ENCODE measurements around the gene PRIM2.
"Not testable (repeated sequence)": the region's sequence is repeated elsewhere in the genome, so short reads cannot be mapped to it uniquely, and the experiment has no call there.

PRIM2 gene

GRCh38 chr6:57288136-57288535 is 29.3 kb upstream of the PRIM2 start:
- not testable (repeated sequence) for H3K4me3 ChIP-seq (ENCODE audit: insufficient read depth, low read depth, low read length, poor library complexity, severe bottlenecking); DNase-seq; H3K9me3 ChIP-seq (ENCODE audit: control insufficient read depth, low read length); H3K27ac ChIP-seq (ENCODE audit: insufficient read depth, low read length, poor library complexity, severe bottlenecking); H3K27me3 ChIP-seq (replicated peaks; ENCODE audit: control insufficient read depth, insufficient read depth, low read length, poor library complexity, severe bottlenecking); H3K36me3 ChIP-seq (ENCODE audit: control insufficient read depth, insufficient read depth, low read length); H3K4me1 ChIP-seq (ENCODE audit: control insufficient read depth, insufficient read depth, low read length, poor library complexity, severe bottlenecking)

GRCh38 chr6:57293472-57293871 is 24.0 kb upstream of the PRIM2 start:
- not testable (repeated sequence) for H3K4me3 ChIP-seq (ENCODE audit: insufficient read depth, low read depth, low read length, poor library complexity, severe bottlenecking); H3K9me3 ChIP-seq (ENCODE audit: control insufficient read depth, low read length); H3K4me1 ChIP-seq (ENCODE audit: control insufficient read depth, insufficient read depth, low read length, poor library complexity, severe bottlenecking); H3K27ac ChIP-seq (ENCODE audit: insufficient read depth, low read length, poor library complexity, severe bottlenecking); H3K27me3 ChIP-seq (replicated peaks; ENCODE audit: control insufficient read depth, insufficient read depth, low read length, poor library complexity, severe bottlenecking); DNase-seq; H3K36me3 ChIP-seq (ENCODE audit: control insufficient read depth, insufficient read depth, low read length)

GRCh38 chr6:57294862-57295445 is 22.5 kb upstream of the PRIM2 start:
- DNase-seq, result no peak
- H3K9me3 ChIP-seq (ENCODE audit: control insufficient read depth, low read length), result no peaks in the 10 kb centered on the region
- H3K4me1 ChIP-seq (ENCODE audit: control insufficient read depth, insufficient read depth, low read length, poor library complexity, severe bottlenecking), result no peaks in the 10 kb centered on the region
- H3K27ac ChIP-seq (ENCODE audit: insufficient read depth, low read length, poor library complexity, severe bottlenecking), result no peak overlapping the region
- no peaks in the 10 kb centered on the region for H3K27me3 ChIP-seq (replicated peaks; ENCODE audit: control insufficient read depth, insufficient read depth, low read length, poor library complexity, severe bottlenecking)
- no peaks in the 10 kb centered on the region for H3K36me3 ChIP-seq (ENCODE audit: control insufficient read depth, insufficient read depth, low read length)
- H3K4me3 ChIP-seq (ENCODE audit: insufficient read depth, low read depth, low read length, poor library complexity, severe bottlenecking), result no peak overlapping the region

- no peak for DNase-seq
- Histone ChIP-seq H3K27ac (ENCODE audit: insufficient read depth, low read length, poor library complexity, severe bottlenecking) (no peak overlapping the region), H3K36me3 (ENCODE audit: control insufficient read depth, insufficient read depth, low read length) (no peaks in the 10 kb centered on the region), H3K4me3 (ENCODE audit: insufficient read depth, low read depth, low read length, poor library complexity, severe bottlenecking) (no peak overlapping the region), H3K9me3 (ENCODE audit: control insufficient read depth, low read length) (no peaks in the 10 kb centered on the region), H3K4me1 (ENCODE audit: control insufficient read depth, insufficient read depth, low read length, poor library complexity, severe bottlenecking) (no peaks in the 10 kb centered on the region), H3K27me3 (replicated peaks; ENCODE audit: control insufficient read depth, insufficient read depth, low read length, poor library complexity, severe bottlenecking) (no peaks in the 10 kb centered on the region)
Measured at GRCh38 chr6:57297505-57297904, 19.9 kb upstream of the PRIM2 start.

- no peaks in the 10 kb centered on the region for H3K4me1 ChIP-seq (ENCODE audit: control insufficient read depth, insufficient read depth, low read length, poor library complexity, severe bottlenecking)
- DNase-seq, result no peak
- no peaks in the 10 kb centered on the region for H3K9me3 ChIP-seq (ENCODE audit: control insufficient read depth, low read length)
- no peak overlapping the region for H3K4me3 ChIP-seq (ENCODE audit: insufficient read depth, low read depth, low read length, poor library complexity, severe bottlenecking)
- H3K36me3 ChIP-seq (ENCODE audit: control insufficient read depth, insufficient read depth, low read length), result no peaks in the 10 kb centered on the region
- H3K27me3 ChIP-seq (replicated peaks; ENCODE audit: control insufficient read depth, insufficient read depth, low read length, poor library complexity, severe bottlenecking), result no peaks in the 10 kb centered on the region
- H3K27ac ChIP-seq (ENCODE audit: insufficient read depth, low read length, poor library complexity, severe bottlenecking), result no peak overlapping the region
Measured at GRCh38 chr6:57298741-57299140, 18.7 kb upstream of the PRIM2 start.

GRCh38 chr6:57301757-57302156 is 15.7 kb upstream of the PRIM2 start:
- no peak for DNase-seq
- H3K4me1 ChIP-seq (ENCODE audit: control insufficient read depth, insufficient read depth, low read length, poor library complexity, severe bottlenecking), result no peaks in the 10 kb centered on the region
- no peaks in the 10 kb centered on the region for H3K9me3 ChIP-seq (ENCODE audit: control insufficient read depth, low read length)
- no peak overlapping the region for H3K4me3 ChIP-seq (ENCODE audit: insufficient read depth, low read depth, low read length, poor library complexity, severe bottlenecking)
- H3K27ac ChIP-seq (ENCODE audit: insufficient read depth, low read length, poor library complexity, severe bottlenecking), result no peak overlapping the region
- no peaks in the 10 kb centered on the region for H3K36me3 ChIP-seq (ENCODE audit: control insufficient read depth, insufficient read depth, low read length)
- no peaks in the 10 kb centered on the region for H3K27me3 ChIP-seq (replicated peaks; ENCODE audit: control insufficient read depth, insufficient read depth, low read length, poor library complexity, severe bottlenecking)

- H3K4me3 ChIP-seq (ENCODE audit: insufficient read depth, low read depth, low read length, poor library complexity, severe bottlenecking), result no peak overlapping the region
- H3K27ac ChIP-seq (ENCODE audit: insufficient read depth, low read length, poor library complexity, severe bottlenecking), result no peak overlapping the region
- H3K27me3 ChIP-seq (replicated peaks; ENCODE audit: control insufficient read depth, insufficient read depth, low read length, poor library complexity, severe bottlenecking), result no peaks in the 10 kb centered on the region
- no peaks in the 10 kb centered on the region for H3K36me3 ChIP-seq (ENCODE audit: control insufficient read depth, insufficient read depth, low read length)
- DNase-seq, result no peak
- no peaks in the 10 kb centered on the region for H3K4me1 ChIP-seq (ENCODE audit: control insufficient read depth, insufficient read depth, low read length, poor library complexity, severe bottlenecking)
- no peaks in the 10 kb centered on the region for H3K9me3 ChIP-seq (ENCODE audit: control insufficient read depth, low read length)
Measured at GRCh38 chr6:57302477-57302876, 15.0 kb upstream of the PRIM2 start.

- Histone ChIP-seq H3K9me3 (ENCODE audit: control insufficient read depth, low read length) (no peaks in the 10 kb centered on the region), H3K4me3 (ENCODE audit: insufficient read depth, low read depth, low read length, poor library complexity, severe bottlenecking) (no peak overlapping the region), H3K27me3 (replicated peaks; ENCODE audit: control insufficient read depth, insufficient read depth, low read length, poor library complexity, severe bottlenecking) (no peaks in the 10 kb centered on the region), H3K4me1 (ENCODE audit: control insufficient read depth, insufficient read depth, low read length, poor library complexity, severe bottlenecking) (no peaks in the 10 kb centered on the region), H3K27ac (ENCODE audit: insufficient read depth, low read length, poor library complexity, severe bottlenecking) (no peak overlapping the region), H3K36me3 (ENCODE audit: control insufficient read depth, insufficient read depth, low read length) (no peaks in the 10 kb centered on the region)
- no peak for DNase-seq
Measured at GRCh38 chr6:57303931-57304681, 13.3 kb upstream of the PRIM2 start.

GRCh38 chr6:57305107-57305506 is 12.3 kb upstream of the PRIM2 start:
- Histone ChIP-seq H3K4me3 (ENCODE audit: insufficient read depth, low read depth, low read length, poor library complexity, severe bottlenecking) (no peak overlapping the region), H3K9me3 (ENCODE audit: control insufficient read depth, low read length) (no peaks in the 10 kb centered on the region), H3K4me1 (ENCODE audit: control insufficient read depth, insufficient read depth, low read length, poor library complexity, severe bottlenecking) (no peaks in the 10 kb centered on the region), H3K27me3 (replicated peaks; ENCODE audit: control insufficient read depth, insufficient read depth, low read length, poor library complexity, severe bottlenecking) (no peaks in the 10 kb centered on the region), H3K36me3 (ENCODE audit: control insufficient read depth, insufficient read depth, low read length) (no peaks in the 10 kb centered on the region), H3K27ac (ENCODE audit: insufficient read depth, low read length, poor library complexity, severe bottlenecking) (no peak overlapping the region)
- no peak for DNase-seq

GRCh38 chr6:57305761-57306160 is 11.7 kb upstream of the PRIM2 start:
- DNase-seq, result no peak
- H3K4me1 ChIP-seq (ENCODE audit: control insufficient read depth, insufficient read depth, low read length, poor library complexity, severe bottlenecking), result no peaks in the 10 kb centered on the region
- no peak overlapping the region for H3K27ac ChIP-seq (ENCODE audit: insufficient read depth, low read length, poor library complexity, severe bottlenecking)
- no peaks in the 10 kb centered on the region for H3K36me3 ChIP-seq (ENCODE audit: control insufficient read depth, insufficient read depth, low read length)
- H3K9me3 ChIP-seq (ENCODE audit: control insufficient read depth, low read length), result no peaks in the 10 kb centered on the region
- no peaks in the 10 kb centered on the region for H3K27me3 ChIP-seq (replicated peaks; ENCODE audit: control insufficient read depth, insufficient read depth, low read length, poor library complexity, severe bottlenecking)
- H3K4me3 ChIP-seq (ENCODE audit: insufficient read depth, low read depth, low read length, poor library complexity, severe bottlenecking), result no peak overlapping the region
